Neural cell (in vitro differentiated cells): ENCODE data around the gene PBX1.
A peak's percentile ranks its signal among the peaks of the same experiment; 100 is the strongest.

ENCODE experiments used
- CTCF ChIP-seq: fragments of 450-650 bp; IDR thresholded peaks from 2 replicates; pipeline ENCODE4 v1.5.1; 2014; ENCODE audit warnings: antibody characterized with exemption, mild to moderate bottlenecking, moderate library complexity; ENCODE audit not compliant: poor library complexity, severe bottlenecking
- EP300 ChIP-seq: fragments of 450-650 bp; conservative IDR thresholded peaks from 2 replicates; pipeline ENCODE4 v1.6.1; 2014; ENCODE audit warnings: antibody characterized with exemption, mild to moderate bottlenecking, moderate library complexity; ENCODE audit not compliant: poor library complexity, severe bottlenecking
- EZH2 ChIP-seq: fragments of 200-600, 300-800 bp; shearing (Covaris generic), sonication (generic); IDR thresholded peaks from 2 replicates; pipeline ENCODE4 v1.6.1; 2014; ENCODE audit warnings: antibody characterized with exemption, low read length, borderline replicate concordance, mild to moderate bottlenecking; ENCODE audit not compliant: insufficient read depth, poor library complexity, severe bottlenecking
- MXI1 ChIP-seq: fragments of 450-650 bp; conservative IDR thresholded peaks from 2 replicates; pipeline ENCODE4 v1.6.1; 2014; ENCODE audit warnings: antibody characterized with exemption, mild to moderate bottlenecking; ENCODE audit not compliant: poor library complexity, severe bottlenecking
- POLR2AphosphoS5 ChIP-seq: IDR thresholded peaks from 2 replicates; pipeline ENCODE4 v1.6.1; 2012
- RAD21 ChIP-seq: fragments of 450-650 bp; conservative IDR thresholded peaks from 2 replicates; pipeline ENCODE4 v1.6.1; 2014; ENCODE audit warnings: antibody characterized with exemption, mild to moderate bottlenecking, moderate library complexity
- SMC3 ChIP-seq: fragments of 450-650 bp; conservative IDR thresholded peaks from 2 replicates; pipeline ENCODE4 v1.6.1; 2014; ENCODE audit warnings: antibody characterized with exemption, mild to moderate bottlenecking, moderate library complexity; ENCODE audit not compliant: poor library complexity
- TAF1 ChIP-seq: IDR thresholded peaks from 2 replicates; pipeline ENCODE4 v1.6.1; 2012; ENCODE audit warnings: low read depth
- TF ChIP-seq, protein P1 (sequence below): IDR thresholded peaks from 2 replicates; pipeline ENCODE4 v1.6.1; 2012; ENCODE audit warnings: borderline replicate concordance

GRCh38 chr1:164703960-164704411 is 145.0 kb downstream of the PBX1 start:
- TF ChIP-seq CTCF (no peak), TAF1 (no peak), POLR2AphosphoS5 (peak; percentile 71), EP300 (peak; percentile 94), EZH2 (no peak), SMC3 (peak; percentile 4), MXI1 (no peak), RAD21 (peak; percentile 20)
- TF ChIP-seq, protein P1, sequence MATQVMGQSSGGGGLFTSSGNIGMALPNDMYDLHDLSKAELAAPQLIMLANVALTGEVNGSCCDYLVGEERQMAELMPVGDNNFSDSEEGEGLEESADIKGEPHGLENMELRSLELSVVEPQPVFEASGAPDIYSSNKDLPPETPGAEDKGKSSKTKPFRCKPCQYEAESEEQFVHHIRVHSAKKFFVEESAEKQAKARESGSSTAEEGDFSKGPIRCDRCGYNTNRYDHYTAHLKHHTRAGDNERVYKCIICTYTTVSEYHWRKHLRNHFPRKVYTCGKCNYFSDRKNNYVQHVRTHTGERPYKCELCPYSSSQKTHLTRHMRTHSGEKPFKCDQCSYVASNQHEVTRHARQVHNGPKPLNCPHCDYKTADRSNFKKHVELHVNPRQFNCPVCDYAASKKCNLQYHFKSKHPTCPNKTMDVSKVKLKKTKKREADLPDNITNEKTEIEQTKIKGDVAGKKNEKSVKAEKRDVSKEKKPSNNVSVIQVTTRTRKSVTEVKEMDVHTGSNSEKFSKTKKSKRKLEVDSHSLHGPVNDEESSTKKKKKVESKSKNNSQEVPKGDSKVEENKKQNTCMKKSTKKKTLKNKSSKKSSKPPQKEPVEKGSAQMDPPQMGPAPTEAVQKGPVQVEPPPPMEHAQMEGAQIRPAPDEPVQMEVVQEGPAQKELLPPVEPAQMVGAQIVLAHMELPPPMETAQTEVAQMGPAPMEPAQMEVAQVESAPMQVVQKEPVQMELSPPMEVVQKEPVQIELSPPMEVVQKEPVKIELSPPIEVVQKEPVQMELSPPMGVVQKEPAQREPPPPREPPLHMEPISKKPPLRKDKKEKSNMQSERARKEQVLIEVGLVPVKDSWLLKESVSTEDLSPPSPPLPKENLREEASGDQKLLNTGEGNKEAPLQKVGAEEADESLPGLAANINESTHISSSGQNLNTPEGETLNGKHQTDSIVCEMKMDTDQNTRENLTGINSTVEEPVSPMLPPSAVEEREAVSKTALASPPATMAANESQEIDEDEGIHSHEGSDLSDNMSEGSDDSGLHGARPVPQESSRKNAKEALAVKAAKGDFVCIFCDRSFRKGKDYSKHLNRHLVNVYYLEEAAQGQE: peak; percentile 23
